ENCODE measurements around the gene TMEM163.
"Not testable (repeated sequence)": the region's sequence is repeated elsewhere in the genome, so short reads cannot be mapped to it uniquely, and the experiment has no call there.

TMEM163 gene

DNA sequence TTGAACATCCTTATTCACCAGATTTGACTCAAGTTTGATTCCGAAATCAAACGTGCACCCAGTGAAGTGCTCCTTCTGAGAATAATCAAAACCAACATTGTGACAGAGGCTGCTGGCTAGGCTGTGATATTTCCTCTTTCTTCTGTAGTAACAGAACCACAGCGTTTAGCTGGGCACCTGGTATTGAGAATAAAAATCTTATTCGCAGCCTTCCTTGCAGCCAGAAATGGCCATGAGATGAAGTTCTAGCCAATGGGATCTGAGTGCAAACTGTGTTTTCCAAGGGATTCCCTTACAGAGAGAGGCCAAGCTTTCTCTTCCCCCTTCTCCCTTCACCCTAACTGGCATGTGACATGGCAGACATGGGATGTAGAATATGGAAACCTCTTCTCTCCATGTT is 51.7 kb downstream of the TMEM163 start:
- H3K4me3 Mint-ChIP-seq, result no peak overlapping the region
- no peak for ATAC-seq

DNA sequence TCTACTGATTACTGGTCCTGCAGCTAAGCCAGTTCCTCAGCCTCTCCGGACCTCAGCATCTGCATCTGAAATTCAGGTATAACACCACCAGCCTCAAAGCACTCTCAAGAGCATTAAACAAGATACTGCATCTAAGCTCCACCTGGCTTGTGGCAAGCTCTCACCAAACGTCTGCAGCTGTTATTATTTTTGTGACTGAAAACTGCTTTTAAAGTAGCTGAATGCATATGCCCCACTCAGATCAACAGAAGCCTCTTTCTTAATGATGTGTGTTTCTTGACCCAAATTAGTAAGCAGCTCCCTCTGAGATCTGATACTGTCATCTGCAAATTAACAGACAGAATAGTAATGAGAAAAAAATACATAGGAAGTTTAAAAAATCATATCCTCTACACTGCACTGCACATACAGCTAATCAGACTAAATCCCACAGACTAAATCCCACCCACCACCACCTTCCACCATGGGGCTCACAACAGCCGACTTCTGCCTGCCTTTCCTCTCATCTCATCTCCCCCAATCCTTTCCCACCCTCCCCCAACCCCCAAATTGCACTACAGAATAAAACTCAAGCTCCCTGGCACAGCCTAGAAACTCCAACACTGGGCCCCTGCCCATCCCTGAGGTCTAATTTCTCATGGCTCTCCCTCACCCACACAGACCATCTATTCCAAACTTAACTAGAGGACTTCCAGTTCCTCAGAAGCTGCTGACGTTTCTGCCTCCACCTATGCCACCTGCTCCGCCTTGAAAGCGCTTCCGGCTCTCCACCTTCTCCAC is 52.9 kb downstream of the TMEM163 start:
- Mint-ChIP-seq H3K27me3 (peaks cover 53% of the 10 kb centered on the region), H3K4me3 (no peak overlapping the region), H3K9me3 (no peaks in the 10 kb centered on the region), H3K27ac (no peak overlapping the region), H3K4me1 (peaks cover 60% of the 10 kb centered on the region)
- ATAC-seq (no peak), DNase-seq (no peak)

More for the DNA sequence above, 51.7 kb downstream of the TMEM163 start:
- Mint-ChIP-seq H3K9me3 (no peaks in the 10 kb centered on the region), H3K4me1 (peaks cover 66% of the 10 kb centered on the region), H3K27ac (no peak overlapping the region), H3K27me3 (peaks cover 61% of the 10 kb centered on the region)
- DNase-seq, result no peak

DNA sequence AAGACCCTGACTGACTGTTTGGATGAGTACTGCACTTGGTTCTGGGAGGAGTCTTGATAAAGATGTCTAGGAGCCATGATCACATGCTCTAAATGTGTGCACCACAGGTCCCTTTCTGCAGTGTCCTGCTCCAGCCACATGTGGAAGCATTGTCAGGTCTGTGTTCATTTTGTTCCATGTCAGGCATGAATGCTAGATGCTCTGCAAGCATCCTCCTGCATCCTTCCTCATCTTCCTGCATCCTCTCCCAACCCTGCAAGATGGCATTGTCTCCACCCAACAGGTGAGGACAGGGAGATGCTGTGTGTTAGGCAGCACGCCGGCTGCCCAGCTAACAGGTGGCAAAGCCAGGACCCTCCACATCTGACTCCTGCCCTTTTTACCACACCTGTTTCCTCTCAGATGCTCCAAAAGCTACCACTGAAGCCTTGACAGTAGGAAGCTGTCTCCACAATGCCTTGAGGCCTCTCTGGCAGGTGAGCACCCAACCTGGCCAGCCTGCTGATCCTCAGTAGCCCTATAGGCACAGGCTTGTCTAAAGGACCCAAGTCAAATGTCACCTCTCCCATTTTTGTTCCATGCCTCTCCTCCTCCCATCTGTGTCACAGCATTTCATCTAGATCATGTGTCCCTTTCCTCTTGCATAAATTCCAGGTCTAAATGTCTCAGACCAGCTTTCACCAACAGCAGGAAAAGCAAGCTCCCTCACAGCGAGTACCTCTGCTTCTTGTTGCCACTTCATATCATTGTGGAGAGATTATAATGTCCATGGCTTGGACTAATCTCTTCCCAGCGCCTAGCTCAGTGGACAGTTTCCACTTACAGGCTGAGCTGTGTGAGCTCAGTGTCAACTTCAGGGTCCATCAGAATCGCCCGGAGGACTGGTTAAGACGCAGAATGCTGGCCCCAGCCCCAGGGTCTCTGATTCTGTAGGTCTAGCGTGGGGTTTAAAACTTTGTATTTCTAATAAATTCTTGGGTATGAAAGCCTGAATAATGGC is 55.0 kb downstream of the TMEM163 start:
- ATAC-seq (no peak), DNase-seq (no peak)
- Mint-ChIP-seq H3K4me1 (peaks cover 51% of the 10 kb centered on the region), H3K27me3 (peaks cover 53% of the 10 kb centered on the region), H3K27ac (no peak overlapping the region), H3K4me3 (no peak overlapping the region), H3K9me3 (no peaks in the 10 kb centered on the region)

DNA sequence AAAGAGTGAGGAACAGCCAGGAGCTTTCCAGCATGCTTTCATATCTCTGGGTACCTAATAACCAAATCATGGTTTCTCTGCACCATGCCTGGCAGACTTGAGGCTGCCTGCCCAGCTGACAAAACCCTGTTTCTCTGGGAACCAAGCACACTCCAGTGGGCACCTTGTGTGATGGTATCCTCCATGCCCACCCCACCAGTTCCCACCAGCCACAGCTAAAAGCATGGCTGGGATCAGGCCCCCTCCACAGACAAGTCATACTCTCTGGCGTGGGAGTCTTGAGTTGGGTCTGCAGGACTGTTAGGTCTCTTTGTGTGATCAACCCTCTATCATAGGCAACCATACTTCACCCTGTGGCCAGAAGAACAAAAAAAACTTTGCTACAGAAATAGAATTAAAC is 56.0 kb downstream of the TMEM163 start:
- ATAC-seq, result no peak
- H3K27ac Mint-ChIP-seq, result peak overlapping the region in 1 of 2 donors; percentile 59
- H3K4me1 Mint-ChIP-seq, result peaks cover 41% of the 10 kb centered on the region
- DNase-seq, result no peak
- H3K9me3 Mint-ChIP-seq, result no peaks in the 10 kb centered on the region
- peaks cover 51% of the 10 kb centered on the region for H3K27me3 Mint-ChIP-seq
- H3K4me3 Mint-ChIP-seq, result no peak overlapping the region

DNA sequence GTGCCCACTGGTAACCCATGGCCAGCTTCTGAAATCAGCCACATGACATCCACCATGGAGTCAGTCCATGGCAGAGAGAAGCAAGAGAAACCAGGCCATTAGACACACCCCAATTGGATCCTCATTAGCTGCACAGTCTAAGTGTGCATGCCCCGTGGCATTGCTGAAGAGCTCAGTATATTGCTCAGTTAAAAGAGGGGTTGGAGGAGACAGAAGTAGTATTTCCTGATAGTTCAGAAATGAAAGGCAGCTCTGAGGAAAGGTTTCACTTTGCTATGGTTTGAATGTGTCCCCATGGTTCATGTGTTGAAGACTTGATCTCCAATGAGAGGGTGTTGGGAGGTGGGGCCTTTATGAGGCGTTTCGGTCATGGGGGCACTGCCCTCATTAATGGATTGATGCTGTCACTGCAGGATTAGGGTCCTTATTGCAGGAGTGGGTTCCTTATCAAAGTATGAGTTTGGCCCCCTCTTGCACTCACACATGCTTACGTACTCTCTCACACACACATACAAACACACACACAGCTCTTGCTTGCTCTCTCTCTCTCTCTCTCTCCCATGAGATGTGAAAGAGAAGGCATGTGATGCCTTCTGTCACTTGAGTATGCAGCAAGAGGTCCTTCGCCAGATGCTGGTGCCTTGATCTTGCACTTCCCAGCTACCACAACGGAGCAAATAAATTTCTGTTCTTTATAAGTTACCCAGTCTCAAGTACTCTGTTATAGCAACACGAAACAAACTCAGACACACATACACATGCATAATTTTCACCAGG is 58.0 kb downstream of the TMEM163 start:
- no peak for ATAC-seq
- no peak for DNase-seq
- H3K27me3 Mint-ChIP-seq, result peaks cover 32% of the 10 kb centered on the region
- no peak overlapping the region for H3K4me3 Mint-ChIP-seq
- H3K9me3 Mint-ChIP-seq, result no peaks in the 10 kb centered on the region
- peak overlapping the region in 1 of 2 donors; percentile 71 for H3K27ac Mint-ChIP-seq
- peaks cover 26% of the 10 kb centered on the region for H3K4me1 Mint-ChIP-seq

DNA sequence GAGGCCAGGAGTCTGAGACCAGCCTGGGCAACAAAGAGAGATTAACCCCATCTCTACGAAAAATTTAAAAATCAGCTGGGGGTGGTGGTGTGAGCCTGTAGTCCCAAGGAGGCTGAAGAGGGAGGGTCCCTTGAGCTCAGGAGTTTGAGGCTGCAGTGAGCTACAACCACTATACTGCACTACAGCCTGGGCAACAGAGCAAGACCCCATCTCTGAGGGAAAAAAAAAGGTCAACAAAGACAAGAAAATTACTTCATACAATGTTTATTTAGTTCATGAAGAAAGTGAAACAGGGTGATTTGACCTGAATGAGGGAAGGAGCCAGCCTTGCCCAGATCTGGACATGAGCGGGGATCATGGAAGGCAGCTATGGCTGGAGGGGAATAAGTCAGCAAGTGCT is 59.1 kb downstream of the TMEM163 start:
- H3K4me1 Mint-ChIP-seq, result peaks cover 21% of the 10 kb centered on the region
- DNase-seq (no peak), ATAC-seq (no peak)
- H3K4me3 Mint-ChIP-seq, result no peak overlapping the region
- H3K9me3 Mint-ChIP-seq, result no peaks in the 10 kb centered on the region
- peaks cover 22% of the 10 kb centered on the region for H3K27me3 Mint-ChIP-seq
- H3K27ac Mint-ChIP-seq, result no peak overlapping the region

- H3K9me3 Mint-ChIP-seq, result no peaks in the 10 kb centered on the region
- H3K4me3 Mint-ChIP-seq, result no peak overlapping the region
- no peak overlapping the region for H3K27ac Mint-ChIP-seq
- peaks cover 21% of the 10 kb centered on the region for H3K4me1 Mint-ChIP-seq
- ATAC-seq (no peak), DNase-seq (no peak)
- peaks cover 8% of the 10 kb centered on the region for H3K27me3 Mint-ChIP-seq
Observed at GRCh38 chr2:134657650-134658250, 61.0 kb downstream of the TMEM163 start.

GRCh38 chr2:134656391-134656790 is 62.4 kb downstream of the TMEM163 start:
- not testable (repeated sequence) for ATAC-seq, H3K9me3 Mint-ChIP-seq, H3K27ac Mint-ChIP-seq, DNase-seq, H3K27me3 Mint-ChIP-seq
- H3K4me1 Mint-ChIP-seq, result peaks cover 21% of the 10 kb centered on the region
- peak overlapping the region in 1 of 2 donors; percentile 27 for H3K4me3 Mint-ChIP-seq

- ATAC-seq (no peak), DNase-seq (no peak)
- H3K9me3 Mint-ChIP-seq, result no peaks in the 10 kb centered on the region
- no peak overlapping the region for H3K4me3 Mint-ChIP-seq
- no peak overlapping the region for H3K27ac Mint-ChIP-seq
- no peaks in the 10 kb centered on the region for H3K4me1 Mint-ChIP-seq
- no peaks in the 10 kb centered on the region for H3K27me3 Mint-ChIP-seq
Observed at GRCh38 chr2:134648586-134648985, 70.2 kb downstream of the TMEM163 start.

DNA sequence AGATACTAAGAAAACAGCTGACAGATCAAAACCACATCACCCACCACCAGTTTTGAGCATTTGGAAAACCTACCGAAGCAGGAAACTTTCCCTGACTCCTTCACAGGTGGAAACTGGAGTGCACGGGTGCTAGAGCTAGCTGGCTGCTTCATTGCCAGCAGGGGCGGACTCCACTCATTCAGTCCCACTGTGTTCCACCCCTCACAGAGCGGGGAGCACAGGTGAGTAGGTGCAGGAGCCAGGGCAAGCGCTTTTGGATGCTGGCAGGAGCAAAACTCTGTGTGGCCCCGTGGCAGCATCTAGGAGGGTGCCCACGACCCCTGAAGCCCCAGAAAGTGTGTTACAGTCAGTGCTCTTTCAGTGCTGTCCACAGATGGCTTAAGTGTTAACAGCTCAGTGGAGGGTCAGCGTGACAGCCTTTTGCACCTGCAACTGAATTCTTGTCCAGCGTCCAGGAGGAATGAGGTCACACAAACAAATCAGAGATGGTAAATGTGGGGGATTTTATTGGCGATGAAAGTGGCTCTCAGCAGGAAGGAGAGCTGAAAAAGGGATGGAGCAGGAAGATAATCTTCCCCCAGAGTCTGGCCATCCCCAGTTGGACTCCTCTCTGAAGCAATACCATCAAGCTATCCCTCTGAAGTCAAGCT is 71.1 kb downstream of the TMEM163 start:
- no peak for ATAC-seq
- Mint-ChIP-seq H3K4me1 (no peaks in the 10 kb centered on the region), H3K4me3 (no peak overlapping the region), H3K27ac (no peak overlapping the region), H3K9me3 (no peaks in the 10 kb centered on the region), H3K27me3 (no peaks in the 10 kb centered on the region)
- DNase-seq, result no peak

DNA sequence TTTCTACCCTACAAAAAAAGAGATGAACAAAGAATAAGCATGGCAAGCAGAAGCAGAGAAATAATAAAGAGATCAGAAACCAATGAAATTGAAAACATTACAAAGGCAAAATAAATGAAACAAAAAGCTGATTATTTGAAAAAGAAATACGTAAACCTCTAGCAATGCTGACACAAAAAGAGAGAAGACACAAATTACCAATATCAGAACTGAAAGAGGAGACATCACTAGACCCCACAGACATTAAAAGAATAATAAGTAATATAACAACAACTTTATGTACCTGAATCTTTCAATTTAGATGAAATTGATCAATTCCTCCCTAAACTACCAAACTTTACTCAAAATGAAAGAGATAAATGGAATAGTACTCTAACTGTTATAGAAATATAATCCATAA is 75.9 kb downstream of the TMEM163 start:
- H3K4me1 Mint-ChIP-seq, result no peaks in the 10 kb centered on the region
- H3K27ac Mint-ChIP-seq, result no peak overlapping the region
- DNase-seq (no peak), ATAC-seq (no peak)
- H3K4me3 Mint-ChIP-seq, result no peak overlapping the region
- no peaks in the 10 kb centered on the region for H3K9me3 Mint-ChIP-seq
- peaks cover 14% of the 10 kb centered on the region for H3K27me3 Mint-ChIP-seq

GRCh38 chr2:134640494-134640893 is 78.3 kb downstream of the TMEM163 start:
- ATAC-seq (no peak), DNase-seq (no peak)
- Mint-ChIP-seq H3K27me3 (peaks cover 14% of the 10 kb centered on the region), H3K4me3 (no peak overlapping the region), H3K4me1 (no peaks in the 10 kb centered on the region), H3K9me3 (no peaks in the 10 kb centered on the region), H3K27ac (no peak overlapping the region)

- Mint-ChIP-seq H3K4me3 (no peak overlapping the region), H3K27ac (no peak overlapping the region), H3K27me3 (peaks cover 14% of the 10 kb centered on the region), H3K4me1 (no peaks in the 10 kb centered on the region), H3K9me3 (no peaks in the 10 kb centered on the region)
- ATAC-seq, result no peak
- no peak for DNase-seq
Observed at GRCh38 chr2:134639265-134639664, 79.5 kb downstream of the TMEM163 start.

GRCh38 chr2:134636714-134637113 is 82.1 kb downstream of the TMEM163 start:
- no peak for DNase-seq
- Mint-ChIP-seq H3K27ac (no peak overlapping the region), H3K4me1 (no peaks in the 10 kb centered on the region)

More at GRCh38 chr2:134636714-134637113, 82.1 kb downstream of the TMEM163 start:
- no peaks in the 10 kb centered on the region for H3K9me3 Mint-ChIP-seq
- no peak for ATAC-seq
- peaks cover 14% of the 10 kb centered on the region for H3K27me3 Mint-ChIP-seq
- no peak overlapping the region for H3K4me3 Mint-ChIP-seq

All from stimulated activated naive CD8-positive, alpha-beta T cell treated with anti-CD3 and anti-CD28 coated beads, Interleukin-15, amount 100 ng/mL, for 72 hours (primary cell).